ENCODE data around the gene ODAD3.

DNA sequence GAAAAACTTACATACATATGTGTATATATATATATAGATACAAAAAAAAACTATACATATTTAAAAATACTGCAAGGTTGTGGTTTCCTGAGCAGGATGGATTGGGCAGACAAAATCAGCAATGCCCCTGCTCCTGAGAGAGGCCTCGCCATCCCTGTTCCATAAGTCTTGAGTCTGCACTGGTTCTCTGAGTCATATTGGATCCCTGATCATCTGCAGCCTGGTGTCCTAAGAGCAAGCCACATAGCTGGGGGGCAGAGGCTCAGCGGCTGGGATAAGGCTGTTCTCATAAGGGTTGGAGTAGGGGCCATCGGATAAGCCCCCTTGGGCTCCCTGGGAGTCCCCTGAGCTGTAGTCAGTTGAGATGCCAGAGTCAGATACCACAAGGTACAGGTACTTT lies 57.2 kb downstream of the ODAD3 start:
- TF ChIP-seq POLR2AphosphoS5 (IDR thresholded peaks at IDR 0.05; ENCODE audit: low read depth, low read length) (no peak), TAF1 (IDR thresholded peaks at IDR 0.05; ENCODE audit: borderline replicate concordance, insufficient read depth, low read length) (no peak)
